Hepatocyte (in vitro differentiated cells): ENCODE data around the gene EIF2B1. TPM values are rescaled to one million over a fixed set of nuclear protein-coding genes. Genes with fewer than 3 reads are reported as not detected.

Experiments
- DNase-seq: peaks from one replicate; pipeline ENCODE4 v3.0.0-alpha.2; 2016; ENCODE audit warnings: low spot score
- H2AFZ ChIP-seq: fragments of 200-600 bp; sonication (generic); 2 replicates; pipeline ENCODE4 v1.6.0; 2016; ENCODE audit warnings: antibody characterized with exemption, mild to moderate bottlenecking
- H3K27ac ChIP-seq: fragments of 200-600 bp; sonication (generic); 2 replicates; pipeline ENCODE4 v1.5.1; 2016; ENCODE audit warnings: mild to moderate bottlenecking
- H3K27me3 ChIP-seq: fragments of 200-600 bp; sonication (generic); 2 replicates; pipeline ENCODE4 v1.6.1; 2016
- H3K36me3 ChIP-seq: fragments of 200-600 bp; sonication (generic); replicated peaks from 2 replicates; pipeline ENCODE4 v1.5.1; 2016; ENCODE audit warnings: low read depth; ENCODE audit not compliant: insufficient read depth
- H3K4me1 ChIP-seq: fragments of 200-600 bp; sonication (generic); 2 replicates; pipeline ENCODE4 v1.5.1; 2016; ENCODE audit warnings: mild to moderate bottlenecking, moderate library complexity; ENCODE audit not compliant: insufficient read depth
- H3K4me2 ChIP-seq: fragments of 200-600 bp; sonication (generic); 2 replicates; pipeline ENCODE4 v1.6.0; 2016
- H3K4me3 ChIP-seq: fragments of 200-600 bp; sonication (generic); 2 replicates; pipeline ENCODE4 v1.5.1; 2016; ENCODE audit warnings: mild to moderate bottlenecking
- H3K79me2 ChIP-seq: fragments of 200-600 bp; sonication (generic); 2 replicates; pipeline ENCODE4 v1.6.0; 2017; ENCODE audit warnings: mild to moderate bottlenecking
- H3K9me2 ChIP-seq: fragments of 200-600 bp; sonication (generic); replicated peaks from 2 replicates; pipeline ENCODE4 v1.6.0; 2017; ENCODE audit warnings: mild to moderate bottlenecking; ENCODE audit not compliant: insufficient read depth
- H3K9me3 ChIP-seq: fragments of 200-600 bp; sonication (generic); 2 replicates; pipeline ENCODE4 v1.5.1; 2016; ENCODE audit warnings: low read depth, mild to moderate bottlenecking
- H4K20me1 ChIP-seq: fragments of 200-600 bp; sonication (generic); 2 replicates; pipeline ENCODE4 v1.6.0; 2016; ENCODE audit warnings: mild to moderate bottlenecking; ENCODE audit not compliant: insufficient read depth, poor library complexity, severe bottlenecking
- CTCF ChIP-seq: fragments of 200-600 bp; sonication (generic); IDR thresholded peaks from 2 replicates; pipeline ENCODE4 v1.5.1; 2016; ENCODE audit warnings: antibody characterized with exemption, mild to moderate bottlenecking; ENCODE audit not compliant: poor library complexity
- EZH2 ChIP-seq: fragments of 200-600 bp; sonication (generic); IDR thresholded peaks from 2 replicates; pipeline ENCODE4 v1.6.1; 2016; ENCODE audit warnings: antibody characterized with exemption, mild to moderate bottlenecking, borderline replicate concordance
- EZH2phosphoT487 ChIP-seq: fragments of 200-600 bp; sonication (generic); IDR thresholded peaks from one replicate; pipeline ENCODE4 v1.6.1; 2018; ENCODE audit warnings: antibody characterized with exemption, mild to moderate bottlenecking, low read depth, moderate library complexity; ENCODE audit not compliant: unreplicated experiment, severe bottlenecking
- WGBS: methylation state at CpG from one replicate; pipeline ENCODE4 v1.1.6; 2016; ENCODE audit warnings: low lambda C conversion rate; ENCODE audit errors: missing lambda C conversion rate; 5-methylcytosine and 5-hydroxymethylcytosine counted together
- polyA plus RNA-seq: library from polyadenylated mRNA; unstranded; fragments of >200 nt; fragmentation: Nextera tagmentation; extraction: Ambion mirVana; gene quantifications from 2 replicates; pipeline ENCODE4 v1.2.1, GENCODE V29; 2016
- total RNA-seq: library from RNA; depleted of rRNA; stranded (reverse); fragments of >200 nt; gene quantifications from 2 replicates; pipeline ENCODE4 v1.2.3, GENCODE V29; 2014

Gene EIF2B1
- total and polyA plus RNA-seq, 2 experiments from 2014 or later: 35.0 to 43.8 TPM

GRCh38 chr12:123634142-123634561 lies 666 bp upstream of the EIF2B1 start:
- Histone ChIP-seq H2AFZ (peak overlapping the region; percentile 84), H3K27me3 (no peaks in the 10 kb centered on the region), H3K4me3 (peak overlapping the region; percentile 81), H3K9me2 (no peaks in the 10 kb centered on the region), H3K9me3 (no peaks in the 10 kb centered on the region), H3K4me2 (peak overlapping the region; percentile 95), H4K20me1 (no peaks in the 10 kb centered on the region), H3K36me3 (no peaks in the 10 kb centered on the region), H3K27ac (peak overlapping the region; percentile 96), H3K79me2 (peaks cover 30% of the 10 kb centered on the region), H3K4me1 (peaks cover 8% of the 10 kb centered on the region)
- TF ChIP-seq EZH2phosphoT487 (no peak), EZH2 (no peak), CTCF (no peak)
- WGBS: 20% methylated on average over 19 of the region's 19 CpGs
- no peak for DNase-seq

- no peak for TF ChIP-seq EZH2phosphoT487
- no peak for TF ChIP-seq CTCF
- no peak for TF ChIP-seq EZH2
- no peaks in the 10 kb centered on the region for H4K20me1 ChIP-seq
- H3K4me2 ChIP-seq: no peak overlapping the region
- H3K4me1 ChIP-seq: no peaks in the 10 kb centered on the region
- H3K27me3 ChIP-seq: no peaks in the 10 kb centered on the region
- no peaks in the 10 kb centered on the region for H3K79me2 ChIP-seq
- H3K36me3 ChIP-seq: no peaks in the 10 kb centered on the region
- whole genome bisulfite sequencing: 88% methylated on average over 15 of the region's 15 CpGs
- no peak overlapping the region for H3K27ac ChIP-seq
- no peaks in the 10 kb centered on the region for H3K9me3 ChIP-seq
- H2AFZ ChIP-seq: no peak overlapping the region
- H3K9me2 ChIP-seq: no peaks in the 10 kb centered on the region
- DNase-seq: no peak
- H3K4me3 ChIP-seq: no peak overlapping the region
These were observed 11.6 kb downstream of the EIF2B1 start for GRCh38 chr12:123621619-123622530.

- H4K20me1 ChIP-seq: no peaks in the 10 kb centered on the region
- H3K27ac ChIP-seq: no peak overlapping the region
- no peak overlapping the region for H2AFZ ChIP-seq
- no peaks in the 10 kb centered on the region for H3K36me3 ChIP-seq
- H3K9me2 ChIP-seq: no peaks in the 10 kb centered on the region
- no peak overlapping the region for H3K4me2 ChIP-seq
- TF ChIP-seq CTCF: no peak
- no peak for TF ChIP-seq EZH2phosphoT487
- TF ChIP-seq EZH2: no peak
- WGBS: 86% methylated on average over 8 of the region's 8 CpGs
- DNase-seq: no peak
- H3K4me3 ChIP-seq: no peak overlapping the region
- H3K79me2 ChIP-seq: no peaks in the 10 kb centered on the region
- no peaks in the 10 kb centered on the region for H3K27me3 ChIP-seq
- no peaks in the 10 kb centered on the region for H3K4me1 ChIP-seq
- no peaks in the 10 kb centered on the region for H3K9me3 ChIP-seq
These were observed 12.4 kb downstream of the EIF2B1 start for GRCh38 chr12:123621101-123621500.
